Endometrium (tissue), 2 donors: Measurements from ENCODE around the gene INTS1.

Source experiments
- FAIRE-seq: peaks from 2 replicates; lab custom pipeline; 2012; peaks lifted over from hg19 to GRCh38; lab: Jason Lieb, UNC
- donor health status: control.
- donor health status: control.

INTS1 gene

GRCh38 chr7:1461646-1462375 is 42.4 kb downstream of the INTS1 start:
- no peak for FAIRE-seq

- FAIRE-seq: no peak
These were observed 43.2 kb downstream of the INTS1 start for GRCh38 chr7:1460821-1461645.

- FAIRE-seq: no peak
These were observed 44.0 kb downstream of the INTS1 start for GRCh38 chr7:1459920-1460820.

GRCh38 chr7:1459512-1459892 is 44.7 kb downstream of the INTS1 start:
- FAIRE-seq: no peak

GRCh38 chr7:1458683-1459511 is 45.3 kb downstream of the INTS1 start, which contains the start of gene MICALL2:
TSS of gene MICALL2 (minus strand) at chr7:1459470. CDS start at chr7:1459326, 144 bp downstream.
- no peak for FAIRE-seq

GRCh38 chr7:1457949-1458682 is 46.1 kb downstream of the INTS1 start:
- FAIRE-seq: no peak

GRCh38 chr7:1457059-1457948 is 46.9 kb downstream of the INTS1 start:
- FAIRE-seq: no peak

- FAIRE-seq: no peak
These were observed 48.2 kb downstream of the INTS1 start for GRCh38 chr7:1455955-1456354.

- FAIRE-seq: no peak
These were observed 48.8 kb downstream of the INTS1 start for GRCh38 chr7:1455241-1455939.

GRCh38 chr7:1454542-1454941 is 49.6 kb downstream of the INTS1 start:
- FAIRE-seq: no peak

- no peak for FAIRE-seq
These were observed 52.0 kb downstream of the INTS1 start for GRCh38 chr7:1452205-1452604.

- FAIRE-seq: no peak
These were observed 53.2 kb downstream of the INTS1 start for GRCh38 chr7:1450987-1451386.

GRCh38 chr7:1450431-1450830 is 53.8 kb downstream of the INTS1 start:
- FAIRE-seq: no peak

GRCh38 chr7:1449951-1450350 is 54.2 kb downstream of the INTS1 start:
- FAIRE-seq: no peak

- FAIRE-seq: no peak
These were observed 54.7 kb downstream of the INTS1 start for GRCh38 chr7:1449501-1449900.

GRCh38 chr7:1448958-1449357 is 55.2 kb downstream of the INTS1 start:
- no peak for FAIRE-seq

GRCh38 chr7:1447551-1448244 is 56.5 kb downstream of the INTS1 start:
- no peak for FAIRE-seq

- no peak for FAIRE-seq
These were observed 57.1 kb downstream of the INTS1 start for GRCh38 chr7:1447112-1447511.
